Measurements from ENCODE around the gene KRT32.

Gene KRT32

GRCh38 chr17:41467561-41467960 is 375 bp upstream of the KRT32 start:
- in situ Hi-C loops (cut with MboI; ENCODE audit: low sequenced_read_pairs) = no loop called here

GRCh38 chr17:41464682-41465081 is 2.5 kb downstream of the KRT32 start:
- in situ Hi-C loops (cut with MboI; ENCODE audit: low sequenced_read_pairs) = no loop called here

- in situ Hi-C loops (cut with MboI; ENCODE audit: low sequenced_read_pairs) = no loop called here
Observed at GRCh38 chr17:41464173-41464572, 3.0 kb downstream of the KRT32 start.

GRCh38 chr17:41463746-41464145 is 3.4 kb downstream of the KRT32 start:
- in situ Hi-C loops (cut with MboI; ENCODE audit: low sequenced_read_pairs) = no loop called here

GRCh38 chr17:41462705-41463104 is 4.5 kb downstream of the KRT32 start:
- in situ Hi-C loops (cut with MboI; ENCODE audit: low sequenced_read_pairs) = no loop called here

GRCh38 chr17:41457676-41458075 is 9.5 kb downstream of the KRT32 start:
- in situ Hi-C loops (cut with MboI; ENCODE audit: low sequenced_read_pairs) = no loop called here

- in situ Hi-C loops (cut with MboI; ENCODE audit: low sequenced_read_pairs) = no loop called here
Observed at GRCh38 chr17:41456204-41456603, 11.0 kb downstream of the KRT32 start.

GRCh38 chr17:41455236-41455635 is 11.9 kb downstream of the KRT32 start:
- in situ Hi-C loops (cut with MboI; ENCODE audit: low sequenced_read_pairs) = no loop called here

GRCh38 chr17:41453066-41453465 is 14.1 kb downstream of the KRT32 start:
- in situ Hi-C loops (cut with MboI; ENCODE audit: low sequenced_read_pairs) = no loop called here

- in situ Hi-C loops (cut with MboI; ENCODE audit: low sequenced_read_pairs) = no loop called here
Observed at GRCh38 chr17:41452281-41452680, 14.9 kb downstream of the KRT32 start.

GRCh38 chr17:41451154-41451728 is 15.9 kb downstream of the KRT32 start:
- in situ Hi-C loops (cut with MboI; ENCODE audit: low sequenced_read_pairs) = no loop called here

- in situ Hi-C loops (cut with MboI; ENCODE audit: low sequenced_read_pairs) = no loop called here
Observed at GRCh38 chr17:41449008-41449407, 18.2 kb downstream of the KRT32 start.

GRCh38 chr17:41448506-41448905 is 18.7 kb downstream of the KRT32 start:
- in situ Hi-C loops (cut with MboI; ENCODE audit: low sequenced_read_pairs) = no loop called here

GRCh38 chr17:41446806-41447205 is 20.4 kb downstream of the KRT32 start:
- in situ Hi-C loops (cut with MboI; ENCODE audit: low sequenced_read_pairs) = no loop called here

GRCh38 chr17:41444640-41445039 is 22.5 kb downstream of the KRT32 start:
- in situ Hi-C loops (cut with MboI; ENCODE audit: low sequenced_read_pairs) = no loop called here

- in situ Hi-C loops (cut with MboI; ENCODE audit: low sequenced_read_pairs) = no loop called here
Observed at GRCh38 chr17:41444186-41444585, 23.0 kb downstream of the KRT32 start.

- in situ Hi-C loops (cut with MboI; ENCODE audit: low sequenced_read_pairs) = no loop called here
Observed at GRCh38 chr17:41442739-41443138, 24.4 kb downstream of the KRT32 start.

- in situ Hi-C loops (cut with MboI; ENCODE audit: low sequenced_read_pairs) = no loop called here
Observed at GRCh38 chr17:41440531-41441033, 26.6 kb downstream of the KRT32 start, which contains the start of gene KRT38. TSS of gene KRT38 (minus strand) at chr17:41440983. CDS start at chr17:41440921, 62 bp downstream.

GRCh38 chr17:41439375-41439774 is 27.8 kb downstream of the KRT32 start:
- in situ Hi-C loops (cut with MboI; ENCODE audit: low sequenced_read_pairs) = no loop called here

- in situ Hi-C loops (cut with MboI; ENCODE audit: low sequenced_read_pairs) = no loop called here
Observed at GRCh38 chr17:41437769-41438168, 29.4 kb downstream of the KRT32 start.

GRCh38 chr17:41437254-41437653 is 29.9 kb downstream of the KRT32 start:
- in situ Hi-C loops (cut with MboI; ENCODE audit: low sequenced_read_pairs) = no loop called here

GRCh38 chr17:41434415-41434814 is 32.8 kb downstream of the KRT32 start:
- in situ Hi-C loops (cut with MboI; ENCODE audit: low sequenced_read_pairs) = no loop called here

- in situ Hi-C loops (cut with MboI; ENCODE audit: low sequenced_read_pairs) = no loop called here
Observed at GRCh38 chr17:41434005-41434404, 33.2 kb downstream of the KRT32 start.

All from HL-60/S4 treated with phorbol 12-myristate 13-acetate at 8.2 ng/mL for 4 days and 3 days (cell line).